Activated CD4-positive, alpha-beta memory T cell treated with anti-CD3 and anti-CD28 coated beads for 36 hours (primary cell): ENCODE results near the gene EXTL2. TPM values are rescaled to one million over a fixed set of nuclear protein-coding genes. Genes with fewer than 3 reads are reported as not detected.
"Not testable (repeated sequence)": the region's sequence is repeated elsewhere in the genome, so short reads cannot be mapped to it uniquely, and the experiment has no call there.

Source experiments
- CTCF ChIA-PET: fragments of 350-600 bp; sonication (Branson Sonifier 250); formaldehyde crosslinking; loops from one replicate; lab custom pipeline; 2021; ENCODE audit warnings: antibody characterized with exemption, inconsistent platforms; lab: Charles Lee
- POLR2A ChIA-PET: fragments of 350-600 bp; sonication (Branson Sonifier 250); formaldehyde crosslinking; loops from one replicate; lab custom pipeline; 2021; ENCODE audit warnings: antibody characterized with exemption; lab: Charles Lee
- DNase-seq: peaks from one replicate; pipeline ENCODE4 v3.0.0-alpha.2; 2020
- H3K27ac Mint-ChIP-seq: one replicate; pipeline ENCODE4 v1.8.0; 2021; ENCODE audit warnings: mixed read lengths
- H3K27me3 Mint-ChIP-seq: one replicate; pipeline ENCODE4 v1.8.0; 2021; ENCODE audit warnings: mixed read lengths
- H3K36me3 Mint-ChIP-seq: one replicate; pipeline ENCODE4 v1.8.0; 2021; ENCODE audit warnings: mixed read lengths
- H3K4me1 Mint-ChIP-seq: one replicate; pipeline ENCODE4 v1.8.0; 2021; ENCODE audit warnings: low read depth, mixed read lengths
- H3K4me3 Mint-ChIP-seq: one replicate; pipeline ENCODE4 v1.8.0; 2021; ENCODE audit warnings: mild to moderate bottlenecking, mixed read lengths
- H3K9me3 Mint-ChIP-seq: one replicate; pipeline ENCODE4 v1.8.0; 2021; ENCODE audit warnings: mixed read lengths
- intact Hi-C: fragments of 100-400 bp; cut with micrococcal nuclease; formaldehyde crosslinking; loops from one replicate; pipeline ENCODE4 v1.15.1; 2023
- total RNA-seq, 2 experiments: library from RNA; stranded (reverse); gene quantifications; one replicate each; pipeline ENCODE4 v1.2.3, GENCODE V29; 2021

Gene EXTL2, protein sequence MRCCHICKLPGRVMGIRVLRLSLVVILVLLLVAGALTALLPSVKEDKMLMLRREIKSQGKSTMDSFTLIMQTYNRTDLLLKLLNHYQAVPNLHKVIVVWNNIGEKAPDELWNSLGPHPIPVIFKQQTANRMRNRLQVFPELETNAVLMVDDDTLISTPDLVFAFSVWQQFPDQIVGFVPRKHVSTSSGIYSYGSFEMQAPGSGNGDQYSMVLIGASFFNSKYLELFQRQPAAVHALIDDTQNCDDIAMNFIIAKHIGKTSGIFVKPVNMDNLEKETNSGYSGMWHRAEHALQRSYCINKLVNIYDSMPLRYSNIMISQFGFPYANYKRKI
- 1 to 10 TPM; 3.0 to 3.9 TPM for total RNA-seq

DNA sequence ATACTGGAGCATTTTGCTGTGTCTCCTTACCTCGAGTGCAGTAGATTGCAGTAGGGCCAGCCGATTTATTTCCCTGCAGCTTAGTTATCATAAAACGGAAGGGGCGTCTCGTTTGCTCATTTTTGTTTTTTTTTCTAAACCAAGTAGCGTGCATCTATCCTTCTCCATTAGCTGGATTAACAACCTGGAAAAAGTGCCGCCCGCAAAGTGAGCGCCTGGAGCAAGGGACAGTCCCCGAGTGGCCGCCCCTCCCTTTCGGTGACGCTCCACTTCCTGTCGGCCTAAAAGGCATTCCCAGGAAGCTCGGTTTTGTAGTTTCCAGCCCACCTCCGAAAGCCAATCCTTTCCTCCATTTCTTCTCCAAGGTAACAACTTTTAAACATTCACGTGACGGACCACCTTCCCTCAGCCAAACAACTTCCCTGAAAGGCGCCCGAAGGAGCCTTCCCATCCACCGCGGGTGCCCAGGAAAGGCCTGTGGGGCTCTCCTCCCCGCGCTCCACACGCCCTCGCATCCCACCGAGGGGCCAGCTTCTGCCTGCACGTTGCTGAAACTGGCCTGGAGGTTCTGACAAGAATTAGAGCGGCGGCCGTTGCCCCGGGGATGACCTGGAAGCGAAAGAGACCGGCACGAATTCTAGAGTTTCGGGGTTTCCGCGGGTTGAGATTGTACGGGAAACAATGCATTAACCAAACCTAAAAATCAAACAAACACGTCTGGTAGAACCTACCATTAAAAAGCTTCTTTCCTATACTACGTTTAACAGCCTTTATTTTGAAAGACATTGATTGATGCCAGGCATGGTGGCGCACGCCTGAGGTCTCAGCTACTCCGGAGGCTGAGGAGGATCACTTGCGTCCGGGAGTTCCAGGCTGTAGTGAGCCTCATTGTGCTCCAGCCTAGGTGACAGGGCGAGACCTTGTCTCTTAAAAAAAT lies at the start of gene EXTL2:
Gene EXTL2 (minus strand): TSS at position 240 of the 937 bp plus-strand sequence. CDS start 6,085 bp downstream, outside the sequence.
- intact Hi-C loops: loop anchor here (2.0 to 10.0 kb wide), 4 partner anchors 227 to 630 kb away; partner anchors contain the start of genes CDC14A and RTCA

GRCh38 chr1:100943533-100943932 lies 48.9 kb upstream of the EXTL2 start:
- Mint-ChIP-seq H3K9me3 (peaks cover 46% of the 10 kb centered on the region), H3K4me3 (no peak overlapping the region), H3K27me3 (peaks cover 3% of the 10 kb centered on the region), H3K4me1 (peaks cover 45% of the 10 kb centered on the region), H3K36me3 (peaks cover 86% of the 10 kb centered on the region), H3K27ac (peak overlapping the region; percentile 4)
- ChIA-PET CTCF (interaction anchor here (1.1 kb wide), 1 partner anchor 295 kb away, joined by 4 read pairs; no protein-coding TSS in a partner anchor), POLR2A (no interaction called here)
- no peak for DNase-seq
- intact Hi-C loops: loop anchor here (5.0 kb wide), 2 partner anchors 179 to 234 kb away; no protein-coding TSS in a partner anchor

More for the DNA sequence above, at the start of gene EXTL2:
- Mint-ChIP-seq H3K36me3 (peaks cover 46% of the 10 kb centered on the region), H3K4me1 (peaks cover 37% of the 10 kb centered on the region), H3K27me3 (no peaks in the 10 kb centered on the region), H3K4me3 (peak within 1 kb of the TSS; percentile 99), H3K9me3 (peaks cover 15% of the 10 kb centered on the region), H3K27ac (peak within 1 kb of the TSS; percentile 100)
- peak; percentile 79 for DNase-seq
- POLR2A ChIA-PET: interaction anchor here (0.6 to 1.9 kb wide), 16 partner anchors 9 to 857 kb away, joined by 3 to 15 read pairs (median 4); no protein-coding TSS in a partner anchor
- CTCF ChIA-PET: interaction anchor here (1.0 to 5.7 kb wide), 8 partner anchors 9 to 761 kb away, joined by 3 to 31 read pairs (median 4); partner anchors contain the start of gene TRMT13

DNA sequence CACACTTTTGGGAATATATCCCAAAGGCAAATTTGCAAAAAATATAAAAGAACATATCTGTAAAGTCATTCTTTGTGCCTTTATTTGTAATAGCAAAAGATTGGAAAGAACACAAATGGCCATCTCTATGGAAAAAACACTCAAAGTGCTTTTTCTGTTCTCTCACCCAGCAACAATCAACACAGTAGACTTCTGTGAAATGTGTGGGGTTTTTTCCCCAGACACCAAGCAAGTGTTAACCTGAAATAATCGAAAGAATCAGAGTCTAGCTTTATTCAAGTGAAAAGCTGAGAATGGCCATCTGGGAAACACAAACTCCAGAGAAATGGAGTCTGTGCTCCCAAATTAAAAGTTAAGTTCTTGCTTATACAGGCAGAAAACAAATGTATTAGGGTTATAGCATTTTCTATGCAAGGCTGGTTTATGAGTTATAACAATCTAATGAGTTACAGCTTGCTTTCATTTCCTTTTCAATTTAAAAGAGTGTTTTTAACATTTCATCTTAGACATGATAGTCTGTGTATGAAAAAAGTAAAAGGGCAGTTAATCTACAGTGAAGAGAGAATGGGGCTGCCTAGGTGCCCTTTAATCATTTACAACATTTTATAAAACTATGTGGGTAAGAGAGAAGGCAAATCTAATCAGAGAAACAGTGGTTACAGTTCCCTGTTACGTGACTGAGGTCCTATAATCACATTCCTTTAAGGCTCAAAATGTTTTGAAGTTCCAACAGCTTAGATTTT lies 47.8 kb upstream of the EXTL2 start:
- ChIA-PET CTCF (interaction anchor here (0.6 to 1.1 kb wide), 2 partner anchors 16 to 296 kb away, joined by 3 to 4 read pairs; no protein-coding TSS in a partner anchor), POLR2A (interaction anchor here (1.8 kb wide), 1 partner anchor 13 kb away, joined by 3 read pairs; no protein-coding TSS in a partner anchor)
- no peak for DNase-seq
- H3K4me1 Mint-ChIP-seq: peaks cover 40% of the 10 kb centered on the region
- H3K27ac Mint-ChIP-seq: peak overlapping the region; percentile 42
- peaks cover 3% of the 10 kb centered on the region for H3K27me3 Mint-ChIP-seq
- peaks cover 41% of the 10 kb centered on the region for H3K9me3 Mint-ChIP-seq
- H3K4me3 Mint-ChIP-seq: no peak overlapping the region
- intact Hi-C loops: loop anchor here (1.0 to 5.0 kb wide), 3 partner anchors 13 to 235 kb away; no protein-coding TSS in a partner anchor
- peaks cover 86% of the 10 kb centered on the region for H3K36me3 Mint-ChIP-seq

DNA sequence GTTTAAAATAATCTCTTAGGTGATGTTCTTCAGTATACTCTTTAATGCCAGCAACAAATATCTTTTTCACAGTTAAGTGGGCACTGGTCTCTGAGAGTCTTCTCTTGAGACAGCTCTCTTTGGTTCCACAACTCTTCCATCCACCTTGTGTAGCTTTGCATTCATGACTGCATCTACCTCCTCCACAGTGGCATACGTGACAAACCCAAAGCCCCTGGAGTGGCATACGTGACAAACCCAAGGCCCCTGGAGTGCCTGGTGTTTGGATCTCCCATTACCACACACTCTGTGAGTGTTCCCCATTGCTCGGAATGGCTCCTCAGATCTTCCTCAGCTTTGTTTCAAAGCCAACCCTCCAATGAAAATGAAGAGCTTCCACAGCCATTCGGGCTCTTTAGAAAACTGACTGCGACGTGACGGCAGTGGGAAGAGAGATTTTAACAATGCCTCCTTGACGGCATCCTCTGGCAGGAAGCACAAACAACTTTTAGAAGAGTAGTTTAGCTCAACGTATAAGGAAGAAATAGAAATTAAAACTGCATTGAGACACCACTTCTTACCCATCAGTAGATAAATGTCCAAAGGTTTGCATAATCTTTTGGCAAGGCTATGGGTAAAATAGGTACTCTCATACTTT lies 47.1 kb upstream of the EXTL2 start:
- CTCF ChIA-PET: interaction anchor here (1.5 to 2.0 kb wide), 4 partner anchors 345 to 368 kb away, joined by 4 to 7 read pairs (median 6); no protein-coding TSS in a partner anchor
- Mint-ChIP-seq H3K4me3 (peak overlapping the region; percentile 16), H3K36me3 (peaks cover 83% of the 10 kb centered on the region), H3K27me3 (peaks cover 3% of the 10 kb centered on the region), H3K4me1 (peaks cover 35% of the 10 kb centered on the region), H3K27ac (peak overlapping the region; percentile 92), H3K9me3 (peaks cover 37% of the 10 kb centered on the region)
- intact Hi-C loops: loop anchor here (1.0 to 5.0 kb wide), 3 partner anchors 14 to 236 kb away; no protein-coding TSS in a partner anchor
- DNase-seq: no peak
- POLR2A ChIA-PET: interaction anchor here (1.2 to 1.8 kb wide), 2 partner anchors 13 to 349 kb away, joined by 3 to 5 read pairs; no protein-coding TSS in a partner anchor

GRCh38 chr1:100941098-100941527 lies 46.5 kb upstream of the EXTL2 start:
- intact Hi-C loops: loop anchor here (5.0 kb wide), 2 partner anchors 181 to 236 kb away; no protein-coding TSS in a partner anchor
- H3K27me3 Mint-ChIP-seq: peaks cover 3% of the 10 kb centered on the region
- peaks cover 83% of the 10 kb centered on the region for H3K36me3 Mint-ChIP-seq
- peak; percentile 67 for DNase-seq
- H3K4me3 Mint-ChIP-seq: peak overlapping the region; percentile 77
- H3K4me1 Mint-ChIP-seq: peaks cover 39% of the 10 kb centered on the region
- ChIA-PET POLR2A (interaction anchor here (1.2 to 1.8 kb wide), 2 partner anchors 14 to 350 kb away, joined by 3 to 5 read pairs; no protein-coding TSS in a partner anchor), CTCF (interaction anchor here (1.1 to 2.0 kb wide), 5 partner anchors 346 to 368 kb away, joined by 3 to 7 read pairs (median 4); no protein-coding TSS in a partner anchor)
- peak overlapping the region; percentile 92 for H3K27ac Mint-ChIP-seq
- peaks cover 31% of the 10 kb centered on the region for H3K9me3 Mint-ChIP-seq

GRCh38 chr1:100936194-100936967 lies 41.7 kb upstream of the EXTL2 start:
- peaks cover 3% of the 10 kb centered on the region for H3K27me3 Mint-ChIP-seq
- no peak overlapping the region for H3K27ac Mint-ChIP-seq
- intact Hi-C loops: no loop called here
- peaks cover 47% of the 10 kb centered on the region for H3K4me1 Mint-ChIP-seq
- peaks cover 29% of the 10 kb centered on the region for H3K9me3 Mint-ChIP-seq
- H3K4me3 Mint-ChIP-seq: no peak overlapping the region
- CTCF ChIA-PET: interaction anchor here (1.1 kb wide), 1 partner anchor 14 kb away, joined by 3 read pairs; no protein-coding TSS in a partner anchor
- H3K36me3 Mint-ChIP-seq: peaks cover 85% of the 10 kb centered on the region
- POLR2A ChIA-PET: no interaction called here
- DNase-seq: no peak

DNA sequence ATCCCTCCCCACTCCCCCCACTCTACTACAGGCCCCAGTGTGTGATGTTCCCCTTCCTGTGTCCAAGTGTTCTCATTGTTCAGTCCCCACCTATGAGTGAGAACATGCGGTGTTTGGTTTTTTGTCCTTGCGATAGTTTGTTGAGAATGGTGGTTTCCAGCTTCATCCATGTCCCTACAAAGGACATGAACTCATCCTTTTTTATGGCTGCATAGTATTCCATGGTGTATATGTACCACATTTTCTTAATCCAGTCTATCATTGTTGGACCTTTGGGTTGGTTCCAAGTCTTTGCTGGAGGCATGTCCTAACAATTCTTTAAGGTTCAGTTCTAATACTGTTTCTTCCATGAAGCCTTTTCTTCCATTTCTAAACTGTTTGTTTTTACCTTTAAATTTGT lies 38.9 kb upstream of the EXTL2 start:
- POLR2A ChIA-PET, H3K27me3 Mint-ChIP-seq, intact Hi-C loops, H3K4me3 Mint-ChIP-seq, DNase-seq, CTCF ChIA-PET: not testable (repeated sequence)
- H3K36me3 Mint-ChIP-seq: peaks cover 72% of the 10 kb centered on the region
- H3K9me3 Mint-ChIP-seq: peaks cover 23% of the 10 kb centered on the region
- peaks cover 59% of the 10 kb centered on the region for H3K4me1 Mint-ChIP-seq
- H3K27ac Mint-ChIP-seq: peak overlapping the region; percentile 28

DNA sequence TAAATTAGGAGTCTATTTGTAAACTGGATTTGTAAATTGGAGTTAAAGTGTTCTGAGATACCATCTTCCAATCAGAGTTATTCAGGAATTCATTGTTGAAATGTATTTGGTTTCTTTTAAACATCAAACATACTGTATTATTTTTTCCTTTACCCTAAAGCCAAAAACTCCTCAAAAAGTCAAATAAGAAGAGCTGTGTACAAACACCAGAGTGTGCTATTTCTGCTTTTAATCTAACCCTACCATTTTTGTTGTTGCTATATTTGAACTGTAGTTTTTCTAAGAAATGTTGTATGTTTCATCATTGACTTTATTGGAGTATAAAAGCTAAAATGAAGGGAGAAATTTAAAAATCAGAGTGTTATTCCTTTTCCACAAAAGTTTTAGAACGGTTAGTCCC lies 37.1 kb upstream of the EXTL2 start:
- H3K27ac Mint-ChIP-seq: peak overlapping the region; percentile 46
- H3K4me3 Mint-ChIP-seq: no peak overlapping the region
- ChIA-PET POLR2A (no interaction called here), CTCF (interaction anchor here (1.1 to 1.2 kb wide), 2 partner anchors 10 to 357 kb away, joined by 3 read pairs; no protein-coding TSS in a partner anchor)
- no peak for DNase-seq
- H3K9me3 Mint-ChIP-seq: peaks cover 15% of the 10 kb centered on the region
- H3K36me3 Mint-ChIP-seq: peaks cover 57% of the 10 kb centered on the region
- H3K27me3 Mint-ChIP-seq: no peaks in the 10 kb centered on the region
- peaks cover 55% of the 10 kb centered on the region for H3K4me1 Mint-ChIP-seq
- intact Hi-C loops: no loop called here

DNA sequence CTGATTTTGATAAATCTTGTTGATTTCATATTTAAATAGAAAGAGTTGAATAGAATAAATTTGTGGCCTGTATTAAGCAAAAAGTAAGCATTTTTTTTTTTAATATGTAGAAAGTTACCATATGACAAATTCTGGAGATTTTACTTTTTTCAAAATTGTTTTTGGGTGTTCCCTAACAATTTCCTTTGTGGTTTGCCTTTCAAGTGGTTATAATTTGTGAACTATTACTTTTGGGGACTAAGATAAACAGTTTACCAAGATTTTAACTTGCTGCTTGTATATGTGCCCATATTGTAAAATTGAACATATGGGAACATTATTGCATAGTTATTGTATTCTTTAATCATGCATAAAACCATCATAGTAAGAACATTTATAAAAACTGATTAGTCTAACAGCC lies 35.9 kb upstream of the EXTL2 start:
- intact Hi-C loops: no loop called here
- peaks cover 55% of the 10 kb centered on the region for H3K4me1 Mint-ChIP-seq
- H3K36me3 Mint-ChIP-seq: peaks cover 53% of the 10 kb centered on the region
- no peaks in the 10 kb centered on the region for H3K27me3 Mint-ChIP-seq
- ChIA-PET POLR2A (no interaction called here), CTCF (interaction anchor here (0.6 to 1.6 kb wide), 5 partner anchors 9 to 360 kb away, joined by 3 to 11 read pairs (median 4); no protein-coding TSS in a partner anchor)
- peak overlapping the region; percentile 53 for H3K27ac Mint-ChIP-seq
- H3K4me3 Mint-ChIP-seq: no peak overlapping the region
- DNase-seq: no peak
- H3K9me3 Mint-ChIP-seq: peaks cover 24% of the 10 kb centered on the region
